ENCODE measurements around the gene COBL. TPM values are rescaled to one million over a fixed set of nuclear protein-coding genes. Genes with fewer than 3 reads are reported as not detected.

The COBL gene
- total RNA-seq, 6 experiments from 2014 or later = 21.5 to 35.9 (median 24.6) TPM

DNA sequence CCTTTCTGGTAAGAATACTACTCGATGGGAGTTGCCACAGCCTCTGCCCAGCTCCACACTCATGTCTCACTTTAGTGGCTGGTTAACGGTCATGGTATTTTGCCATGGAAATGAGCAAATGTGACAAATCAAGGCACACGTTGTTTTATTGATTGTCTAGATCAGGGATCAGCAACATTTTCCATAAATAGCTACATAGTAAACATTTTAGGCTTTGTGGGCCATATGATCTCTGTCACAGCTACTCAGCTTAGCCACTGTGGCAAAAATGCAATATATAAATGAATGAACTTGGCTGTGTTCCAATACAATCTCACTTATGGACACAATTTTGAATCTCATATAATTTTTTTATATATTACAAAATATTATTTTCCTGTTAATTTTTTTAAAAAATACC is 76.9 kb downstream of the COBL start:
- DNase-seq (no peak), ATAC-seq (no peak)
- intact Hi-C loops (cut with DNase I) = loop anchor here in 1 of 2 donors (10.0 kb wide), 1 partner anchor 125 kb away; no protein-coding TSS in a partner anchor
- TF ChIP-seq, protein P1, sequence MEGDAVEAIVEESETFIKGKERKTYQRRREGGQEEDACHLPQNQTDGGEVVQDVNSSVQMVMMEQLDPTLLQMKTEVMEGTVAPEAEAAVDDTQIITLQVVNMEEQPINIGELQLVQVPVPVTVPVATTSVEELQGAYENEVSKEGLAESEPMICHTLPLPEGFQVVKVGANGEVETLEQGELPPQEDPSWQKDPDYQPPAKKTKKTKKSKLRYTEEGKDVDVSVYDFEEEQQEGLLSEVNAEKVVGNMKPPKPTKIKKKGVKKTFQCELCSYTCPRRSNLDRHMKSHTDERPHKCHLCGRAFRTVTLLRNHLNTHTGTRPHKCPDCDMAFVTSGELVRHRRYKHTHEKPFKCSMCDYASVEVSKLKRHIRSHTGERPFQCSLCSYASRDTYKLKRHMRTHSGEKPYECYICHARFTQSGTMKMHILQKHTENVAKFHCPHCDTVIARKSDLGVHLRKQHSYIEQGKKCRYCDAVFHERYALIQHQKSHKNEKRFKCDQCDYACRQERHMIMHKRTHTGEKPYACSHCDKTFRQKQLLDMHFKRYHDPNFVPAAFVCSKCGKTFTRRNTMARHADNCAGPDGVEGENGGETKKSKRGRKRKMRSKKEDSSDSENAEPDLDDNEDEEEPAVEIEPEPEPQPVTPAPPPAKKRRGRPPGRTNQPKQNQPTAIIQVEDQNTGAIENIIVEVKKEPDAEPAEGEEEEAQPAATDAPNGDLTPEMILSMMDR (IDR thresholded peaks at IDR 0.05) = no peak
- no peak for TF ChIP-seq POLR2A (IDR thresholded peaks at IDR 0.05)
- no peak overlapping the region for H3K4me3 ChIP-seq
- no peaks in the 10 kb centered on the region for H3K27me3 ChIP-seq
- H3K4me1 ChIP-seq = peaks cover 0 to 26% (median 9%) of the 10 kb centered on the region in 4 donors
- H3K36me3 ChIP-seq = no peaks in the 10 kb centered on the region
- WGBS (ENCODE audit: insufficient coverage, low coverage, low lambda C conversion rate, missing lambda C conversion rate) = 78% methylated on average over 3 of the region's 3 CpGs
- H3K9me3 ChIP-seq = no peaks in the 10 kb centered on the region
- no peak overlapping the region for H3K27ac ChIP-seq

GRCh38 chr7:51238981-51239495 is 77.6 kb downstream of the COBL start:
- TF ChIP-seq POLR2A (IDR thresholded peaks at IDR 0.05) = no peak
- TF ChIP-seq, protein P1 (IDR thresholded peaks at IDR 0.05) = no peak
- Histone ChIP-seq H3K27ac (no peak overlapping the region), H3K9me3 (no peaks in the 10 kb centered on the region), H3K4me1 (peaks cover 0 to 26% (median 9%) of the 10 kb centered on the region in 4 donors), H3K4me3 (no peak overlapping the region), H3K36me3 (no peaks in the 10 kb centered on the region), H3K27me3 (no peaks in the 10 kb centered on the region)
- 59% methylated on average over 4 of the region's 4 CpGs for WGBS (ENCODE audit: insufficient coverage, low coverage, low lambda C conversion rate, missing lambda C conversion rate)
- no peak for DNase-seq
- ATAC-seq = no peak
- intact Hi-C loops (cut with DNase I) = loop anchor here in 1 of 2 donors (10.0 kb wide), 1 partner anchor 126 kb away; no protein-coding TSS in a partner anchor

GRCh38 chr7:51237446-51238133 is 79.0 kb downstream of the COBL start:
- intact Hi-C loops (cut with DNase I) = loop anchor here in 1 of 2 donors (10.0 kb wide), 1 partner anchor 127 kb away; no protein-coding TSS in a partner anchor
- DNase-seq (no peak), ATAC-seq (no peak)
- Histone ChIP-seq H3K4me3 (no peak overlapping the region), H3K27me3 (no peaks in the 10 kb centered on the region), H3K27ac (no peak overlapping the region), H3K36me3 (no peaks in the 10 kb centered on the region), H3K9me3 (no peaks in the 10 kb centered on the region), H3K4me1 (peaks cover 0 to 19% (median 8%) of the 10 kb centered on the region in 4 donors)
- TF ChIP-seq POLR2A (IDR thresholded peaks at IDR 0.05) = no peak
- 81% methylated on average over 8 of the region's 9 CpGs for WGBS (ENCODE audit: insufficient coverage, low coverage, low lambda C conversion rate, missing lambda C conversion rate)

GRCh38 chr7:51236470-51237132 is 80.0 kb downstream of the COBL start:
- Histone ChIP-seq H3K36me3 (no peaks in the 10 kb centered on the region), H3K27ac (no peak overlapping the region), H3K9me3 (no peaks in the 10 kb centered on the region), H3K27me3 (no peaks in the 10 kb centered on the region), H3K4me3 (no peak overlapping the region), H3K4me1 (peaks cover 0 to 10% (median 5%) of the 10 kb centered on the region in 4 donors)
- ATAC-seq (peak in 1 of 4 donors; percentile 25), DNase-seq (no peak)
- WGBS (ENCODE audit: insufficient coverage, low coverage, low lambda C conversion rate, missing lambda C conversion rate) = 76% methylated on average over 2 of the region's 8 CpGs
- intact Hi-C loops (cut with DNase I) = loop anchor here in 1 of 2 donors (10.0 kb wide), 1 partner anchor 128 kb away; no protein-coding TSS in a partner anchor
- TF ChIP-seq POLR2A (IDR thresholded peaks at IDR 0.05) = no peak
- TF ChIP-seq, protein P1 (IDR thresholded peaks at IDR 0.05) = no peak

All from right lobe of liver (tissue), 6 donors.